GM18519 (cell line): ENCODE results near the gene STRIT1.

ENCODE experiments used
- ATAC-seq: cut with Tn5 transposase; IDR thresholded peaks from one replicate; pipeline ENCODE4 v1.9.1; 2021; ENCODE audit warnings: mild to moderate bottlenecking, moderate library complexity; ENCODE audit not compliant: unreplicated experiment, low FRiP score

Gene STRIT1

DNA sequence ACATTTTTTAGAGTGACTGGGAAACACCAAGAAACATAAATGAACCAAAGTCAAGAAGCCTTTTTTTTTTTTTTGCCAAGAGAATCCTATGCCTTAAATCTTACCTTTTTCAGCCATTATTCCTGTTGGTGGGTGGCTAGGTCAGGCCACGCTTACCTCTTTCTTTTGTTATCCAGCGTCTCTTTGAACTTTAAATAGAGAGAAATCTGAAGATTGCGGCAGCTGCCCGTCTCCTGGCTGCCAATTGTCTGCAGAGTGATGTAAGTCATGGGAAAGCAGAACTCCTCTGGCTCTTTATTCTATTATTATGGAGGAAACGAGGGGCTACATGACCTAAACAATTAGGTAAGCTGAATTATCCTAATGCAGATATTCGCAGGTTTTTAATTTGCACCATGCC is at the start of gene STRIT1:
Gene STRIT1, minus strand, starts transcription at position 168 of the 400 bp plus-strand sequence.
- no peak for ATAC-seq

DNA sequence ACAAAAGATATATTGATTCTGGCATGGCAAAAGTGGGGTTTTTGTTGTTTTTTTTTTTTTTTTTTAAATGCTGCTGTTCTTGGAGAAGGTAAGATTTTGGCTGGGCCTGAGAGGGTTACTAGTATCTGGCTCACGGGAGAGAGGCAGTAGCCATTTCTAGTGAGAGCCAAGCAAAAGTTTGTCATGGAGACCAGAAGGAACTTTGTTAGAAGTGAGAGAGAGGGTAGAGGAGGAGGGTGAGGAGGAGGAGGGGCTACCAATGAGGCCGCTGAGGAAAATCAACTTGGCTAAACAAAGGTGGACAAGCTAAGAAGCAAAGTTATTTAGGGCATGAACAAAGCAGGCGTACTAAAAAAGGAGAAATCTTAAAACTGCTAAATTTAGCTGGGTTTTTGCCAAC is 48.9 kb upstream of the STRIT1 start:
- no peak for ATAC-seq

DNA sequence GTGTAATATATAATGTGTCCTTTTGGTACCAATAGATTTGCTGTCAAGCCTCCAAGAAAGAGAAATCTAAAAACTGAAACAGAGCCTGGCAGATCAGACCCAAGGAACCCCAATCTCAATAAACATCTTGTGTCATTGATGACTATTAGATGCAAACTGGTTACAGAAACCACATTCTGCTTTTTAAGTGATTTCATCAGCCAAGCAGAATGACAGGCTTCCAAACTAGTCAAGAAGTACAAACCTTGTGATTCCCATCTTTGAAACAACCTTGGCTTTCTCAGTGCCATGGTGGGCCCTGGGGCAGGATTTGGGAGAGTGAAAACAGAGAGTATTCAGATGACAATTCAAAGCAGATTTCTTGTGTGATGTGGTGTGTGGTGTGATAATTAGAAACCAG is 45.6 kb upstream of the STRIT1 start:
- no peak for ATAC-seq

DNA sequence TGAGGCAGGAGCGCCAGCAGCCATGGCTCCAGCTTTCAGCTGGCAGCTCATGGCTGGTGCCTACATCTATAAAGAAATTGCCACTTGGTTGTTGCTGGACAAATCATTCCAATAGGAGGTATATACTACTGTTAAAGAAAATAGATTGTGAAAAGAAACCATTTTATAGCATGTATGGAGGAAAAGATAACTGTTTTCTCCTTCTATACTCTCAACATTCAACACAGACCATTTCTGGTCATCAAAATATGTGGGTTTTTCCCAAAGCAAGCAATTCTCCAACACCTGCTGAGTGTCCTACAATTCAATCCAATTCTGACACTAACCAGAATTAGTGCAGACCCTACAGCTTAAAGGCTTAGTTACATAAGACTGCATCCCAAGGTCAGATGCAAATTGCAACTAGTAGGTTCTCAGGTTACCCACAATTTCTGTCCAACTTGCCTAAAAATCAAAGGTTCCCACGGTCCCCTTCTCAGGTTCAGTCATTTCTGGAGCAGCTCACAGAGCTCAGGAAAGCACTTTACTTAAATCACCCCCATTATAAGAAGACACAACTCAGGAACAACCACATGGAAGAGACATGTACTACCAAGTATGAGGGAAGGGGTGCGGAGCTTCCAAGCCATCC is 42.4 kb upstream of the STRIT1 start:
- peak; percentile 43 for ATAC-seq

GRCh38 chr3:155334914-155335723 is 41.6 kb upstream of the STRIT1 start:
- peak; percentile 95 for ATAC-seq

DNA sequence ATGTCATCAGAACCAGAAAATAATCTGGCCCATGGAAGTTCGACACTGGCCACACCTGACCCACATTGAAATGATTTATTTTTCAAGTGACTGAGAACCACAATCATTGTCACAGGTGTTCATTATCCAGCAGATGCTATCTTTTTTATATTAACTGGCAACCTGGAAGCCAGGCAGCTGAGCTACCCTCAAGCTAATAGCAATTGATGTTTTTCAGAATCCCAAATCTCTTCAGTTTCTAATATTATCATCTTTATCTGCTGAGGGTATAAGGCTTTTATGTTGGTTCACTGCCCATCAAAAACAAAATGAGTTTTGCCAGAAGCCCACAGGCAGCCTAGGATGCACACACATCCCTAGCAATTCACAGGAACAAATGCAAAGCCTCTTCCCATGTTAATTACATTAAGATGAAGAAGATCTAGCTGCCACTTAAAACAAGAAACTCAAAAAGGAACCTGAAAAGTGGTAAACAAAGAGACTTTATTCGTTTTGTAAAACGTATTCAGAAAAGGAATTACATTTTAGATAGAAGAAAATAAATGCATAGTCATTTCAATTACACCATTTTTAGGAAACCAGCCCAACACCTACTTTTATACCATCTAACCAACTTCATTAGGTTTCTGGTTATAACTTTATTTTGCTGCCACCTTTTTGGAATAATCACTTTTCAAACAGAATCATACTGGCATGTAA is 40.9 kb upstream of the STRIT1 start:
- no peak for ATAC-seq

- no peak for ATAC-seq
Measured at GRCh38 chr3:155332716-155333115, 39.2 kb upstream of the STRIT1 start.

GRCh38 chr3:155331078-155331477 is 37.6 kb upstream of the STRIT1 start:
- no peak for ATAC-seq

- no peak for ATAC-seq
Measured at GRCh38 chr3:155330370-155330769, 36.9 kb upstream of the STRIT1 start.

DNA sequence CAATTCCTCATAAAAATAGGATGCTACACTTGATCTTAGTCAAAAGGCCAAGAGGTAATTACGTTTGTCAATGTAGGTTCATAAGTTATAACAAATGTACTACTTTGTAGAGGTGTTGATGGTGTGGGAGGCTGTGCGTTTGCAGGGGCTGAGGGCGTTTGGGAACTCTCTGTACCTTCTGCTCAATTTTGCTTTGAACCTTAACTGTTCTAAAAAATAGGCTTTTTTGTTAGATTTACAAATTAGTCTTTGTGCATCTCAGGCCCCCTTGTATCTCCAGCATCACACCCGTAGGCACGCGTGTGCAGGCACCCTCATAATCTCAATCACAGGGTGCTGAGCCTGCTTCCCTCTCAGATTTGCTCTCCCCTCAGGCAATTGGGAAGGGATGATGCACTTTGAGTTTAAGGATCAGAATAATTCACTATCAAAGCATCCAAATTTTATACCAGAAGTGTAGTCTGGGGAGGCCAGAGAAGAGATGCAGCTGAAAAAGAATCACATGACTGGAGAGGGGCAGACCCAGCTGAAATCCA is 36.1 kb upstream of the STRIT1 start:
- no peak for ATAC-seq

GRCh38 chr3:155327871-155328270 is 34.4 kb upstream of the STRIT1 start:
- no peak for ATAC-seq

- ATAC-seq, result no peak
Measured at GRCh38 chr3:155327430-155327829, 33.9 kb upstream of the STRIT1 start.

DNA sequence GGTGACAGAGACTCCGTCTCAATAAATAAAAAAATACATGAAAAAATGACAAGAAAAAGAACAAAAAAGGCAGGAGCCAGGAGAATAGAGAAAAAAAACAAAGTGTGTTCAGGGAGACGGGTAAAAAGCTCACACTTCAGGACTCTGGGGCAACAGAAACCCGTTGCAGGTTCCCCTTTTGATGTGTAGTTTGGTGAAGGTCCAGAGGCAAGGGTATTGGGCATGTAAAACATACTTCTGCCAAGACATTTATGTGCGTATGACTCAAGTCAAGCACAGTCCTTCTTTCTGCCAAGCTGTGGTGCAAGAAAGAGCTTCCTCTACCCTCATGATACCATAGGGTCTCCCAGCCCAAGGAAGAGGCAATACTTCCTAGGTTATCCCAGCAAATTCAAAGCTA is 33.4 kb upstream of the STRIT1 start:
- ATAC-seq, result no peak

GRCh38 chr3:155326244-155326643 is 32.8 kb upstream of the STRIT1 start:
- no peak for ATAC-seq

DNA sequence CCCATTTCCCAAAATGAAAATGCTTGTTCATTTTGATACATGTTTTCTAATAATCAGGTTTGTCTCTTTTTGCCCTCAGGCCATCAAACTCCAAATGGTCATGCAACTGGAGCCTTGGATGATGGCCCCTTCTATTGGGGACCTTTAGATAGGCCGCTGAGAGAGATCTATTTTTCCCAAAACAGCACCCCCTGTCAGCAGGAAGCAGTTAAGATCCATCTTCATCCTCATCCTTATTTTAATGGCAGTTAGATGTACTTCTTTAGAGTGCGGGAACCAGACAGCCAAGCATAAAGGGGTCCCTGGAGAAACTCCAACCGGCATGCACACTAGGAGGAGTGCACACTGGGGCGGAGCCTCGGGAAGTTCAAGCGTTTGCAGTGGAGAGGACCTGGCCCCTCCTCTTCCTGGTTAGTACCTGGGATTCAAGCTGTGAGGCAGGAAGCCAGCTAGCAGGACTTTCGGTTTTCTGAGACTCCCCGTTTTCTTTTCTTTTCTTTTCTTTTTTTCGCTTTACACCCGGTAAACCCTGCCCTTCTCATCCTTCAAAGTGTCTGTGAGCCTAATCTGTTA is 31.9 kb upstream of the STRIT1 start:
- no peak for ATAC-seq

DNA sequence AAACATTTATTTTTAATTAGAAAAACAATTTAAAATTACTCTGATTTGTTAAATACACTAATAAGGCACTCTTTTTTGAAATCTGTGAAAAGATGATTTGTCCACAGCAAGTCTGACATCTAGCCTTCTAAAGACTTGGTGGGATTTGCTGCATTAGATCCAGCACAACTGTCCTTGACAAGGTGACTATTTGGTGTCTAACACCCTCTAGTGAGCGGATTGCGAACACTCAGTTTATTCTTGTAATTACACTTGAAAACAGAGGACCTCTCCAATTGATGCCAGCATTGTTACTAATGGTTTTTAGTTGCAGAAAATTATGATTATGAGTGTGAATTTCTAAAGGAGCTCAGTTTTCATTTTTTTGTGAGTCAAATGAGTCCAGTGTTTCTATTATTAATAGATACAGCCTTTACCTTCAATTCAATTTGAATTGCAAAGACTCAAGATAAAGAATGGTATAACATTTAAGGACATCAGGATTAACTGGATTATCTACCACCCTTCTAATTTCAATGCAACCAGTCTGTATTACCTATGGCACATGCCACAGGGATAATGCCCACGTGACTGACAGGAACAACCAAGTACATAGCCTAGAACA is 29.7 kb upstream of the STRIT1 start:
- ATAC-seq, result peak; percentile 96

- ATAC-seq, result no peak
Measured at GRCh38 chr3:155321418-155321817, 27.9 kb upstream of the STRIT1 start.

DNA sequence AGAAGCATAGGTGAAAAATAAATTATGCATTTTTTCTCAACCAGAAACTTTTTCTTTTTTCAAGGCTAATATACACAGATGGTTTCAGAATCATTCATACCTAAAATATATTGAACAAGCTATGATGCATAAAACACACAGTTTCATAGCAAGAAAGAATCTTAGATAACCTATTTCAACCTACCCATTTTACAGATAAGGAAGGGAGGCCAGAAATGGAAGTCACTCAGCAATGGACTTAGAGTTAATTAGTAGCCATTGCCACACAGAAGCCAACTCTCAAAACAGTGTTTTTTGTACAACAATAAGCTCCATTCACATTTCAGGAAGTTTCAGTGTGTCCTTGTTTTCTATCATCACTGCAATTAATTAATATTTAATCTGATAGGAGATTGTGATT is 27.5 kb upstream of the STRIT1 start:
- ATAC-seq, result no peak

DNA sequence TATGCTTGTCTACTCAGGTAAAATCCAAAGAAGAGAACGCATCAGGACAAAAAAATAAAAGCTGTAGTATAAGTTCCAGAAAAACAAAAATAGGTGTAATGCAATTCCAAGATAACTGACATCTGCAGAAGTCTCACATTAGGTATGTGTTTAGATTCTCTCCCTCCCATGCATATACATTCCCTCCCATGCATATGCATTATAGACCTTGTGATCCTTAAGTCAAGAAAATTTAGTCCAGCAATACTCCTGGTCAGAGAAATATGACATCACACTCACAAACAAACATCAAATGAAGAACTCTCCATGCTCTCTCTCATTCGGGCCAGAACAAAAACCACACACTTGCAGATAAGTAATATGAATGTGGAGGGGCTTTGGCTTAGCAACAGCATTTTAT is 25.3 kb upstream of the STRIT1 start:
- no peak for ATAC-seq

GRCh38 chr3:155317211-155317610 is 23.7 kb upstream of the STRIT1 start:
- no peak for ATAC-seq

DNA sequence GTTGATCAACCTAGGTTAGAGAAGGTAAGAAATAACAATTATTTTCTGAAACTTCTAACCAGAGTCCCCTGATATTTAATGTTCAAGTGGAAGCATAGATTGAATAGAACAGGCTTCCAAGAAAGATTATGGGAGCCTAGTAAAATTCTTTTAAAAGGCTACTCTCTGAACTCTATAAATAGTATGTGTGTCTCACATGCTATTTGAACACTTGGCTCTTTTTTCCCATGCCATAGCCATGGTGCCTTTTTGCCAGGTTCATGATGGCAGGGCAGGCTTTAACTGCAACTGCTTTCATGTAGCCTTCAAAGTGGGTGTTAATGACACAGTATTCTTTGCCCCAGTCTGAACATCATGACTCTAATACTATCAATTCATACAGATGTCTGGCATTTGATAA is 22.9 kb upstream of the STRIT1 start:
- no peak for ATAC-seq
